ENCODE results near the gene KLC1.
"Not testable (repeated sequence)": the region's sequence is repeated elsewhere in the genome, so short reads cannot be mapped to it uniquely, and the experiment has no call there.

Gene KLC1

GRCh38 chr14:103628684-103629502 is at the start of gene KLC1:
KLC1 (plus strand) TSS chr14:103629211; CDS start chr14:103654565, 25,354 bp downstream.
- peak; percentile 78 to 82 for DNase-seq

- no peak for DNase-seq
Observed at GRCh38 chr14:103581206-103581605, 47.8 kb upstream of the KLC1 start.

GRCh38 chr14:103581954-103582703 is 46.9 kb upstream of the KLC1 start:
- no peak for DNase-seq

GRCh38 chr14:103584326-103584915 is 44.6 kb upstream of the KLC1 start:
- DNase-seq: no peak

- DNase-seq: peak in 1 of 2 donors; percentile 14
Observed at GRCh38 chr14:103593577-103593976, 35.4 kb upstream of the KLC1 start.

- DNase-seq: no peak
Observed at GRCh38 chr14:103594265-103594664, 34.7 kb upstream of the KLC1 start.

- no peak for DNase-seq
Observed at GRCh38 chr14:103597623-103598377, 31.2 kb upstream of the KLC1 start.

GRCh38 chr14:103600503-103600902 is 28.5 kb upstream of the KLC1 start:
- DNase-seq: no peak

GRCh38 chr14:103604620-103605019 is 24.4 kb upstream of the KLC1 start:
- DNase-seq: no peak

GRCh38 chr14:103606963-103607668 is 21.9 kb upstream of the KLC1 start:
- peak; percentile 60 to 61 for DNase-seq

- DNase-seq: no peak
Observed at GRCh38 chr14:103607822-103608221, 21.2 kb upstream of the KLC1 start.

GRCh38 chr14:103609081-103609480 is 19.9 kb upstream of the KLC1 start:
- DNase-seq: not testable (repeated sequence)

GRCh38 chr14:103611215-103611614 is 17.8 kb upstream of the KLC1 start:
- DNase-seq: no peak

GRCh38 chr14:103613517-103613916 is 15.5 kb upstream of the KLC1 start:
- DNase-seq: no peak

GRCh38 chr14:103616635-103617300 is 12.2 kb upstream of the KLC1 start:
- no peak for DNase-seq

GRCh38 chr14:103619057-103619456 is 10.0 kb upstream of the KLC1 start:
- no peak for DNase-seq

- no peak for DNase-seq
Observed at GRCh38 chr14:103621860-103622259, 7.2 kb upstream of the KLC1 start.

GRCh38 chr14:103623308-103623707 is 5.7 kb upstream of the KLC1 start:
- no peak for DNase-seq

- no peak for DNase-seq
Observed at GRCh38 chr14:103623883-103624482, 5.0 kb upstream of the KLC1 start.

- DNase-seq: peak in 1 of 2 donors; percentile 18
Observed at GRCh38 chr14:103624860-103625259, 4.2 kb upstream of the KLC1 start.
